ENCODE data around the gene ISYNA1.

The ISYNA1 gene

GRCh38 chr19:18389726-18390064 lies 48.2 kb downstream of the ISYNA1 start:
- TF ChIP-seq BHLHE40 (IDR thresholded peaks at IDR 0.05; ENCODE audit: borderline replicate concordance): no peak
- no peak for TF ChIP-seq PKNOX1 (IDR thresholded peaks at IDR 0.05)
- TF ChIP-seq ELF4 (IDR thresholded peaks at IDR 0.05): no peak
- no peak for TF ChIP-seq FOXM1 (IDR thresholded peaks at IDR 0.05; ENCODE audit: borderline replicate concordance)
- TF ChIP-seq SUZ12 (IDR thresholded peaks at IDR 0.05): no peak
- no peak for TF ChIP-seq FOXK2 (IDR thresholded peaks at IDR 0.05)
- no peak for TF ChIP-seq SP1 (IDR thresholded peaks at IDR 0.05)
- TF ChIP-seq FOXA1 (IDR thresholded peaks at IDR 0.05): no peak
- TF ChIP-seq LEF1 (IDR thresholded peaks at IDR 0.05; ENCODE audit: borderline replicate concordance): no peak
- TF ChIP-seq ARNT (IDR thresholded peaks at IDR 0.05): no peak
- TF ChIP-seq ZNF384 (IDR thresholded peaks at IDR 0.05): no peak
- TF ChIP-seq HDGF (IDR thresholded peaks at IDR 0.05; ENCODE audit: borderline replicate concordance): no peak
- no peak for TF ChIP-seq L3MBTL2 (conservative IDR thresholded peaks at IDR 0.05)
- no peak for TF ChIP-seq CTBP1 (IDR thresholded peaks at IDR 0.05; ENCODE audit: borderline replicate concordance)
- TF ChIP-seq TARDBP (IDR thresholded peaks at IDR 0.05): no peak
- TF ChIP-seq NFRKB (IDR thresholded peaks at IDR 0.05): no peak
- ChIA-PET POLR2A (no interaction called here), CTCF (interaction anchor here (0.8 to 2.4 kb wide), 5 partner anchors 8 to 30 kb away, joined by 3 to 10 read pairs (median 8); partner anchors contain the start of genes LRRC25 and SSBP4)
- DNase-seq (ENCODE audit: extremely low spot score): no peak

GRCh38 chr19:18388960-18389725 lies 48.8 kb downstream of the ISYNA1 start:
- ChIA-PET CTCF (interaction anchor here (0.8 to 2.4 kb wide), 10 partner anchors 9 to 61 kb away, joined by 3 to 11 read pairs (median 4); partner anchors contain the start of genes LRRC25 and SSBP4), POLR2A (no interaction called here)
- no peak for DNase-seq (ENCODE audit: extremely low spot score)

GRCh38 chr19:18388100-18388959 lies 49.6 kb downstream of the ISYNA1 start:
- DNase-seq (ENCODE audit: extremely low spot score): peak; percentile 94
- TF ChIP-seq ARNT (IDR thresholded peaks at IDR 0.05): no peak
- TF ChIP-seq L3MBTL2 (conservative IDR thresholded peaks at IDR 0.05): peak; percentile 77
- ChIA-PET POLR2A (interaction anchor here (0.6 to 1.1 kb wide), 2 partner anchors 14 to 144 kb away, joined by 3 to 4 read pairs; no protein-coding TSS in a partner anchor), CTCF (interaction anchor here (0.6 to 2.4 kb wide), 13 partner anchors 9 to 129 kb away, joined by 3 to 11 read pairs (median 4); partner anchors contain the start of gene LRRC25)

More at GRCh38 chr19:18388960-18389725, 48.8 kb downstream of the ISYNA1 start:
- TF ChIP-seq ZNF384 (IDR thresholded peaks at IDR 0.05): no peak
- TF ChIP-seq NFRKB (IDR thresholded peaks at IDR 0.05): no peak
- TF ChIP-seq L3MBTL2 (conservative IDR thresholded peaks at IDR 0.05): no peak
- no peak for TF ChIP-seq FOXM1 (IDR thresholded peaks at IDR 0.05; ENCODE audit: borderline replicate concordance)
- no peak for TF ChIP-seq FOXK2 (IDR thresholded peaks at IDR 0.05)
- TF ChIP-seq FOXA1 (IDR thresholded peaks at IDR 0.05): no peak

GRCh38 chr19:18386543-18387271 lies 51.2 kb downstream of the ISYNA1 start:
- DNase-seq (ENCODE audit: extremely low spot score): no peak

More at GRCh38 chr19:18386543-18387271, 51.2 kb downstream of the ISYNA1 start:
- no peak for TF ChIP-seq NFRKB (IDR thresholded peaks at IDR 0.05)
- TF ChIP-seq SUZ12 (IDR thresholded peaks at IDR 0.05): no peak
- TF ChIP-seq CTBP1 (IDR thresholded peaks at IDR 0.05; ENCODE audit: borderline replicate concordance): no peak
- TF ChIP-seq BHLHE40 (IDR thresholded peaks at IDR 0.05; ENCODE audit: borderline replicate concordance): no peak
- TF ChIP-seq L3MBTL2 (conservative IDR thresholded peaks at IDR 0.05): no peak
- no peak for TF ChIP-seq ARNT (IDR thresholded peaks at IDR 0.05)
- TF ChIP-seq ELF4 (IDR thresholded peaks at IDR 0.05): no peak
- TF ChIP-seq PKNOX1 (IDR thresholded peaks at IDR 0.05): no peak
- TF ChIP-seq FOXK2 (IDR thresholded peaks at IDR 0.05): no peak
- no peak for TF ChIP-seq SP1 (IDR thresholded peaks at IDR 0.05)
- TF ChIP-seq ZNF384 (IDR thresholded peaks at IDR 0.05): no peak
- TF ChIP-seq HDGF (IDR thresholded peaks at IDR 0.05; ENCODE audit: borderline replicate concordance): no peak
- no peak for TF ChIP-seq LEF1 (IDR thresholded peaks at IDR 0.05; ENCODE audit: borderline replicate concordance)
- no peak for TF ChIP-seq FOXA1 (IDR thresholded peaks at IDR 0.05)
- TF ChIP-seq FOXM1 (IDR thresholded peaks at IDR 0.05; ENCODE audit: borderline replicate concordance): no peak
- TF ChIP-seq TARDBP (IDR thresholded peaks at IDR 0.05): no peak
- POLR2A ChIA-PET: no interaction called here
- CTCF ChIA-PET: interaction anchor here (1.2 to 1.7 kb wide), 4 partner anchors 24 to 162 kb away, joined by 3 to 5 read pairs (median 4); no protein-coding TSS in a partner anchor
